ENCODE measurements around the gene MAJIN. TPM values are rescaled to one million over a fixed set of nuclear protein-coding genes. Genes with fewer than 3 reads are reported as not detected.

Gene MAJIN
- total and polyA plus RNA-seq, 2 experiments from 2014 or later: not detected

- Histone ChIP-seq H2AFZ (peak overlapping the region; percentile 9; the same call in 1 of the 2 replicates), H3K4me1 (ENCODE audit: insufficient read depth) (peaks cover 11% of the 10 kb centered on the region), H3K27ac (ENCODE audit: low read depth) (no peak overlapping the region), H3K4me3 (no peak overlapping the region), H4K20me1 (replicated peaks; ENCODE audit: insufficient read depth) (no peaks in the 10 kb centered on the region), H3K4me2 (no peak overlapping the region), H3F3A (replicated peaks; ENCODE audit: low read depth) (no peaks in the 10 kb centered on the region), H3K79me2 (replicated peaks; ENCODE audit: insufficient read depth) (no peaks in the 10 kb centered on the region), H3K36me3 (ENCODE audit: insufficient read depth) (no peaks in the 10 kb centered on the region), H3K9me2 (ENCODE audit: insufficient read depth) (no peaks in the 10 kb centered on the region), H3K27me3 (ENCODE audit: insufficient read depth) (no peaks in the 10 kb centered on the region)
- Mint-ChIP-seq H3K27me3 (ENCODE audit: insufficient read depth, low read depth, poor library complexity) (peaks cover 8% of the 10 kb centered on the region), H3K4me1 (peaks cover 14% of the 10 kb centered on the region), H3K27ac (no peak overlapping the region), H3K4me3 (peak overlapping the region; percentile 53; the same call in 1 of the 3 replicates), H3K9me3 (no peaks in the 10 kb centered on the region), H3K36me3 (ENCODE audit: low read depth) (no peaks in the 10 kb centered on the region)
- TF ChIP-seq ZNF114 (CRISPR knock-in tag; IDR thresholded peaks at IDR 0.05): no peak
- no peak for TF ChIP-seq NANOG (IDR thresholded peaks at IDR 0.05; ENCODE audit: borderline replicate concordance)
- TF ChIP-seq ETS1 (IDR thresholded peaks at IDR 0.05): no peak
- no peak for TF ChIP-seq POLR2AphosphoS5 (IDR thresholded peaks at IDR 0.05; ENCODE audit: low read depth)
- no peak for TF ChIP-seq STAT1 (IDR thresholded peaks at IDR 0.05; ENCODE audit: unreplicated experiment)
- DNase-seq (ENCODE audit: low spot score): peak; percentile 40
- ATAC-seq: no peak
Measured at GRCh38 chr11:64998141-64998540, 26.2 kb upstream of the MAJIN start.

GRCh38 chr11:64996710-64997380, 24.9 kb upstream of the MAJIN start, which contains the start of gene BATF2:
TSS of gene BATF2 (minus strand) at chr11:64996971. CDS start at chr11:64996914, 57 bp downstream.
- Mint-ChIP-seq H3K27ac (peak within 1 kb of the TSS; percentile 86), H3K27me3 (ENCODE audit: insufficient read depth, low read depth, poor library complexity) (peaks cover 7% of the 10 kb centered on the region), H3K4me3 (peak within 1 kb of the TSS; percentile 54), H3K36me3 (ENCODE audit: low read depth) (no peaks in the 10 kb centered on the region), H3K4me1 (peaks cover 14% of the 10 kb centered on the region), H3K9me3 (no peaks in the 10 kb centered on the region)
- DNase-seq (ENCODE audit: low spot score) (peak; percentile 94), ATAC-seq (peak; percentile 96)
- H3K9me2 ChIP-seq (ENCODE audit: insufficient read depth): no peaks in the 10 kb centered on the region
- H3K4me3 ChIP-seq: peak within 1 kb of the TSS; percentile 26; the same call in 1 of the 2 replicates
- H3K27me3 ChIP-seq (ENCODE audit: insufficient read depth): no peaks in the 10 kb centered on the region
- no peaks in the 10 kb centered on the region for H3K79me2 ChIP-seq (replicated peaks; ENCODE audit: insufficient read depth)
- H2AFZ ChIP-seq: peak within 1 kb of the TSS; percentile 97
- H4K20me1 ChIP-seq (replicated peaks; ENCODE audit: insufficient read depth): no peaks in the 10 kb centered on the region
- H3K4me1 ChIP-seq (ENCODE audit: insufficient read depth): peaks cover 11% of the 10 kb centered on the region
- H3F3A ChIP-seq (replicated peaks; ENCODE audit: low read depth): no peaks in the 10 kb centered on the region
- H3K27ac ChIP-seq (ENCODE audit: low read depth): 0 out of 2 replicates have a peak within 1 kb of the TSS, but pooled peaks have one; percentile 26
- TF ChIP-seq, protein P1, sequence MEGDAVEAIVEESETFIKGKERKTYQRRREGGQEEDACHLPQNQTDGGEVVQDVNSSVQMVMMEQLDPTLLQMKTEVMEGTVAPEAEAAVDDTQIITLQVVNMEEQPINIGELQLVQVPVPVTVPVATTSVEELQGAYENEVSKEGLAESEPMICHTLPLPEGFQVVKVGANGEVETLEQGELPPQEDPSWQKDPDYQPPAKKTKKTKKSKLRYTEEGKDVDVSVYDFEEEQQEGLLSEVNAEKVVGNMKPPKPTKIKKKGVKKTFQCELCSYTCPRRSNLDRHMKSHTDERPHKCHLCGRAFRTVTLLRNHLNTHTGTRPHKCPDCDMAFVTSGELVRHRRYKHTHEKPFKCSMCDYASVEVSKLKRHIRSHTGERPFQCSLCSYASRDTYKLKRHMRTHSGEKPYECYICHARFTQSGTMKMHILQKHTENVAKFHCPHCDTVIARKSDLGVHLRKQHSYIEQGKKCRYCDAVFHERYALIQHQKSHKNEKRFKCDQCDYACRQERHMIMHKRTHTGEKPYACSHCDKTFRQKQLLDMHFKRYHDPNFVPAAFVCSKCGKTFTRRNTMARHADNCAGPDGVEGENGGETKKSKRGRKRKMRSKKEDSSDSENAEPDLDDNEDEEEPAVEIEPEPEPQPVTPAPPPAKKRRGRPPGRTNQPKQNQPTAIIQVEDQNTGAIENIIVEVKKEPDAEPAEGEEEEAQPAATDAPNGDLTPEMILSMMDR (conservative IDR thresholded peaks at IDR 0.05; ENCODE audit: low read depth in 2 of 2): peak; percentile 58 to 78
- TF ChIP-seq POLR2AphosphoS5 (IDR thresholded peaks at IDR 0.05; ENCODE audit: low read depth): peak; percentile 36; the same call in 1 of the 2 replicates
- TF ChIP-seq JUNB (IDR thresholded peaks at IDR 0.05; ENCODE audit: unreplicated experiment): no peak
- TF ChIP-seq, protein P2, sequence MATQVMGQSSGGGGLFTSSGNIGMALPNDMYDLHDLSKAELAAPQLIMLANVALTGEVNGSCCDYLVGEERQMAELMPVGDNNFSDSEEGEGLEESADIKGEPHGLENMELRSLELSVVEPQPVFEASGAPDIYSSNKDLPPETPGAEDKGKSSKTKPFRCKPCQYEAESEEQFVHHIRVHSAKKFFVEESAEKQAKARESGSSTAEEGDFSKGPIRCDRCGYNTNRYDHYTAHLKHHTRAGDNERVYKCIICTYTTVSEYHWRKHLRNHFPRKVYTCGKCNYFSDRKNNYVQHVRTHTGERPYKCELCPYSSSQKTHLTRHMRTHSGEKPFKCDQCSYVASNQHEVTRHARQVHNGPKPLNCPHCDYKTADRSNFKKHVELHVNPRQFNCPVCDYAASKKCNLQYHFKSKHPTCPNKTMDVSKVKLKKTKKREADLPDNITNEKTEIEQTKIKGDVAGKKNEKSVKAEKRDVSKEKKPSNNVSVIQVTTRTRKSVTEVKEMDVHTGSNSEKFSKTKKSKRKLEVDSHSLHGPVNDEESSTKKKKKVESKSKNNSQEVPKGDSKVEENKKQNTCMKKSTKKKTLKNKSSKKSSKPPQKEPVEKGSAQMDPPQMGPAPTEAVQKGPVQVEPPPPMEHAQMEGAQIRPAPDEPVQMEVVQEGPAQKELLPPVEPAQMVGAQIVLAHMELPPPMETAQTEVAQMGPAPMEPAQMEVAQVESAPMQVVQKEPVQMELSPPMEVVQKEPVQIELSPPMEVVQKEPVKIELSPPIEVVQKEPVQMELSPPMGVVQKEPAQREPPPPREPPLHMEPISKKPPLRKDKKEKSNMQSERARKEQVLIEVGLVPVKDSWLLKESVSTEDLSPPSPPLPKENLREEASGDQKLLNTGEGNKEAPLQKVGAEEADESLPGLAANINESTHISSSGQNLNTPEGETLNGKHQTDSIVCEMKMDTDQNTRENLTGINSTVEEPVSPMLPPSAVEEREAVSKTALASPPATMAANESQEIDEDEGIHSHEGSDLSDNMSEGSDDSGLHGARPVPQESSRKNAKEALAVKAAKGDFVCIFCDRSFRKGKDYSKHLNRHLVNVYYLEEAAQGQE (IDR thresholded peaks at IDR 0.05; ENCODE audit: unreplicated experiment): peak; percentile 34
- H3K36me3 ChIP-seq (ENCODE audit: insufficient read depth): no peaks in the 10 kb centered on the region
- peak within 1 kb of the TSS; percentile 61 for H3K4me2 ChIP-seq
